DOHH2 (cell line): ENCODE results near the gene CFAP251.

ENCODE experiments used
- CTCF ChIP-seq: fragments of 200-600 bp; sonication (generic); IDR thresholded peaks from one replicate; pipeline ENCODE4 v1.5.1; 2014; ENCODE audit warnings: antibody characterized with exemption, mild to moderate bottlenecking, low read depth, low read length; ENCODE audit not compliant: poor library complexity, severe bottlenecking
- EZH2phosphoT487 ChIP-seq: fragments of 200-600 bp; sonication (generic); IDR thresholded peaks from 2 replicates; pipeline ENCODE4 v1.6.1; 2017; ENCODE audit warnings: borderline replicate concordance, mild to moderate bottlenecking, antibody characterized with exemption, low read length, moderate library complexity, mixed read lengths

- TF ChIP-seq EZH2phosphoT487 (no peak), CTCF (no peak)
These were observed 117.8 kb downstream of the CFAP251 start for GRCh38 chr12:122036153-122036552.
